ENCODE results near the gene DNAJC4. TPM values are rescaled to one million over a fixed set of nuclear protein-coding genes. Genes with fewer than 3 reads are reported as not detected.

Gene DNAJC4
- polyA plus RNA-seq, 2 donors: 31.2 to 53.7 TPM

DNA sequence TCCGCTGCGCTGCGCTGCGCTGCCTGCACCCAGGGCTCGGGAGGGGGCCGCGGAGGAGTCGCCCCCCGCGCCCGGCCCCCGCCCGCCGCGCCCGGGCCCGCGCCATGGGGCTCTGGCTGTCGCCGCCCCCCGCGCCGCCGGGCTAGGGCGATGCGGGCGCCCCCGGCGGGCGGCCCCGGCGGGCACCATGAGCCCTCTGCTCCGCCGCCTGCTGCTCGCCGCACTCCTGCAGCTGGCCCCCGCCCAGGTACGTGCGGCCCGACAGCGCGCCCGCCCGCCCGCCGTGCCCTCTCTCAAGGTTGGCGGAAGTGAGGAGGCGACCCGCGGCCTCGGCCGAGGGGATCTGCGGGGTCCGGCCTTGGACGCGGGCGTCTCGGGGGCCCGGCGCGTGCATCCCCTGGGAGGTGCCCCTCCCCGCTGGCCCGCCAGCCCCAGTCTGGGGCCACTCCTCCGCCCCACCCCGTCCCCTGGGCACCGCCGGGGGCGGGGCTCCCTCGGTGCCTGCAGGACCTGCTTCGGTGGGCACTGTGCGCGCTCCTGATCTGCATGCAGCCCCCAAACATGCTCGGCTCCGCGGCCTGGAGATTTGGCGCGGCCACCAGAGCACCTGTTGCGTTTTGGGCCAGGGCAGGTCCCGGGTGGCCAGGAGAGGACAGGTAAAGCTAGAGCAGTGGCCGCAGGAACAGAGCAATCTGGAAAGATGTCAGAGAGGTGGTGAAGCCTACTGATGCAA is 4.5 kb downstream of the DNAJC4 start:
- Histone ChIP-seq H3K4me3 (ENCODE audit: low read depth in 1 of 2, low read length in 2 of 2) (peak overlapping the region; percentile 73 to 80), H3K27ac (ENCODE audit: low read depth in 2 of 2, low read length in 1 of 2) (peak overlapping the region; percentile 82 to 85), H3K36me3 (ENCODE audit: control insufficient read depth in 2 of 2, insufficient read depth in 2 of 2, low read length in 1 of 2) (peaks cover 0 to 2% of the 10 kb centered on the region in 2 donors), H3K27me3 (ENCODE audit: control insufficient read depth in 1 of 2, insufficient read depth in 2 of 2, low read length in 2 of 2) (no peaks in the 10 kb centered on the region), H3K4me1 (ENCODE audit: control insufficient read depth in 2 of 2, insufficient read depth in 2 of 2, low read length in 1 of 2) (peaks cover 3 to 37% of the 10 kb centered on the region in 2 donors), H3K9me3 (ENCODE audit: control insufficient read depth in 2 of 2, insufficient read depth in 1 of 2, low read depth in 1 of 2, low read length in 1 of 2) (no peaks in the 10 kb centered on the region)
- WGBS, 2 donors: 2% methylated on average over 38 to 80 of the region's 80 CpGs

DNA sequence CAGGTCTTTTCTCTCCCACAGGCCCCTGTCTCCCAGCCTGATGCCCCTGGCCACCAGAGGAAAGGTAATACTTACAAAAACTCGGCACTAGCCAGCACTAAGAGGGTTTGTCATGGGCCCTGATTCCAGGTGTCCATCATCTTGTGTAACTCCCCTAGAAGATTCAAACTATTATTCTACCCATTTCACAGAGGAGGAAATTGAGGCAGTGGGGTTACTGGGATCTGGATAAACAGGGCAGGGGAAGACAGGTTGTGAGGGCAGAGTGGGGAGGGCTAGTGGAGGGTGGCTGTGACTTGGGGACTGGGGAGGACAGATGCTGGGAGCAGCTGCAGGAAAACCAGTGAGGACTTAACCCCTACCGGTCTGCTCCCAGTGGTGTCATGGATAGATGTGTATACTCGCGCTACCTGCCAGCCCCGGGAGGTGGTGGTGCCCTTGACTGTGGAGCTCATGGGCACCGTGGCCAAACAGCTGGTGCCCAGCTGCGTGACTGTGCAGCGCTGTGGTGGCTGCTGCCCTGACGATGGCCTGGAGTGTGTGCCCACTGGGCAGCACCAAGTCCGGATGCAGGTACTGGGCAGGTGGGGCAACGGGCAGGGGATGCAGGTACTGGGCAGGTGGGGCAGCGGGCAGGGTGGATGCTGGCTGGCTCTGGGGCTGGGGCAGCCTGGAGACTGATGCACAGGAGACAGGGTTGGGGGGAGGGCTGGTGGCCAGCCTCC is 5.3 kb downstream of the DNAJC4 start:
- Histone ChIP-seq H3K4me3 (ENCODE audit: low read depth in 1 of 2, low read length in 2 of 2) (peak overlapping the region; percentile 73 to 80), H3K4me1 (ENCODE audit: control insufficient read depth in 2 of 2, insufficient read depth in 2 of 2, low read length in 1 of 2) (peaks cover 4 to 42% of the 10 kb centered on the region in 2 donors), H3K27ac (ENCODE audit: low read depth in 2 of 2, low read length in 1 of 2) (peak overlapping the region; percentile 82 to 85), H3K9me3 (ENCODE audit: control insufficient read depth in 2 of 2, insufficient read depth in 1 of 2, low read depth in 1 of 2, low read length in 1 of 2) (no peaks in the 10 kb centered on the region), H3K27me3 (ENCODE audit: control insufficient read depth in 1 of 2, insufficient read depth in 2 of 2, low read length in 2 of 2) (no peaks in the 10 kb centered on the region), H3K36me3 (ENCODE audit: control insufficient read depth in 2 of 2, insufficient read depth in 2 of 2, low read length in 1 of 2) (peaks cover 0 to 2% of the 10 kb centered on the region in 2 donors)
- WGBS, 2 donors: 74 to 82% methylated on average over 12 of the region's 12 CpGs

DNA sequence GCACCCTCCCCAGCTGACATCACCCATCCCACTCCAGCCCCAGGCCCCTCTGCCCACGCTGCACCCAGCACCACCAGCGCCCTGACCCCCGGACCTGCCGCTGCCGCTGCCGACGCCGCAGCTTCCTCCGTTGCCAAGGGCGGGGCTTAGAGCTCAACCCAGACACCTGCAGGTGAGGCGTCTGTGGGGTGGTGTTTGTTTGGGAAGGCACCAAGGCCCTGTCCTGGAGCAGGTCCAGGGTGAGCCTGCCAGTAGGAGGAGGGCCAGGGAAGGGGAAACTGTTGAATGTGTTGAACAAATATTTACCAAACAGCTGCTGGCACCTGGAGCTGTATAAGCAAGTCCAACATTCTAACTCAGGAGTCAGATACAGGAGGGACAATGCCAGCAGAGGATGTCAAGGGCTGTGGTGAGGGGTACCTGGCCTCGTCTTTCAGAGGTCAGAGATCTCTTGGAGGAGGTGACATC is 7.2 kb downstream of the DNAJC4 start:
- Histone ChIP-seq H3K27ac (ENCODE audit: low read depth in 2 of 2, low read length in 1 of 2) (peak overlapping the region; percentile 76 to 84), H3K9me3 (ENCODE audit: control insufficient read depth in 2 of 2, insufficient read depth in 1 of 2, low read depth in 1 of 2, low read length in 1 of 2) (no peaks in the 10 kb centered on the region), H3K4me1 (ENCODE audit: control insufficient read depth in 2 of 2, insufficient read depth in 2 of 2, low read length in 1 of 2) (peaks cover 4 to 33% of the 10 kb centered on the region in 2 donors), H3K27me3 (ENCODE audit: control insufficient read depth in 1 of 2, insufficient read depth in 2 of 2, low read length in 2 of 2) (no peaks in the 10 kb centered on the region), H3K36me3 (ENCODE audit: control insufficient read depth in 2 of 2, insufficient read depth in 2 of 2, low read length in 1 of 2) (peaks cover 0 to 2% of the 10 kb centered on the region in 2 donors), H3K4me3 (ENCODE audit: low read depth in 1 of 2, low read length in 2 of 2) (peak overlapping the region in 1 of 2 donors; percentile 10)
- 48 to 52% methylated on average over 12 of the region's 12 CpGs for WGBS, 2 donors

DNA sequence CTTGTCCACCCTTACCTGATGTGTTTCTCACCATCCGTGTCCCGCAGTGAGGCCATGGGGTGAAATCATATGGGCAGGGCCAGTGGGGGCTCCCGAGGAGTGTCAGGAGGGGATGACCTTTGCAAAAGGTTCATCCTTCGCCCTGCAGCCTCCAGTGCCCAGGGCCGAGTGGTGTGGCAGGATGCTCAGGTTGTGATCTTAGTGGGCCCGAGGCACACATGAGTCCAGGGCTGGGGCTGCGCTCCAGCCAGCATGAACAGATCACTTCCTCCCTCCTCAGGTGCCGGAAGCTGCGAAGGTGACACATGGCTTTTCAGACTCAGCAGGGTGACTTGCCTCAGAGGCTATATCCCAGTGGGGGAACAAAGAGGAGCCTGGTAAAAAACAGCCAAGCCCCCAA is 7.7 kb downstream of the DNAJC4 start:
- Histone ChIP-seq H3K4me3 (ENCODE audit: low read depth in 1 of 2, low read length in 2 of 2) (no peak overlapping the region), H3K27ac (ENCODE audit: low read depth in 2 of 2, low read length in 1 of 2) (peak overlapping the region; percentile 76 to 84), H3K9me3 (ENCODE audit: control insufficient read depth in 2 of 2, insufficient read depth in 1 of 2, low read depth in 1 of 2, low read length in 1 of 2) (no peaks in the 10 kb centered on the region), H3K4me1 (ENCODE audit: control insufficient read depth in 2 of 2, insufficient read depth in 2 of 2, low read length in 1 of 2) (peaks cover 4 to 37% of the 10 kb centered on the region in 2 donors), H3K27me3 (ENCODE audit: control insufficient read depth in 1 of 2, insufficient read depth in 2 of 2, low read length in 2 of 2) (no peaks in the 10 kb centered on the region), H3K36me3 (ENCODE audit: control insufficient read depth in 2 of 2, insufficient read depth in 2 of 2, low read length in 1 of 2) (peaks cover 0 to 5% of the 10 kb centered on the region in 2 donors)
- 67 to 72% methylated on average over 9 of the region's 9 CpGs for WGBS, 2 donors

DNA sequence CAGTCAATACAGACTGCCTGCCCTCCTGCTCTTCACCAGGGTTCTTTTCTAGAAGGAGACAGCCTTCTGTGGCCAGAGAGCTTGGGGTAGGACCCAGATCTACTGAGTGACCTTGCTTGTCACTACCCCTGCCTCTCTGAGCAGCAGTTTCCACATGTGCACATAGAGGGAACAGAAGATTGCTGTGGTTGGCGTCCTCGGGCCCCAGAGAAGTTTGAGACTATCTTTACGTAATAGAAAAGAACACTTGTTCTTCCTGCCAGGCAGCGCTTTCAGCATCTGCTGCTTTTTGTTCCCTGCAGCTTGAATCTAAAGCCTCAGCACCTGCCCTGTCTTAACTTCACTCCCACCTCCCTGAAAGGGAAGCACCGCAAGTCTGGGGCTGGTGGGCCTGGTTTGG is 8.7 kb downstream of the DNAJC4 start:
- Histone ChIP-seq H3K27me3 (ENCODE audit: control insufficient read depth in 1 of 2, insufficient read depth in 2 of 2, low read length in 2 of 2) (no peaks in the 10 kb centered on the region), H3K9me3 (ENCODE audit: control insufficient read depth in 2 of 2, insufficient read depth in 1 of 2, low read depth in 1 of 2, low read length in 1 of 2) (no peaks in the 10 kb centered on the region), H3K36me3 (ENCODE audit: control insufficient read depth in 2 of 2, insufficient read depth in 2 of 2, low read length in 1 of 2) (peaks cover 0 to 10% of the 10 kb centered on the region in 2 donors), H3K27ac (ENCODE audit: low read depth in 2 of 2, low read length in 1 of 2) (peak overlapping the region; percentile 30 to 84), H3K4me3 (ENCODE audit: low read depth in 1 of 2, low read length in 2 of 2) (no peak overlapping the region), H3K4me1 (ENCODE audit: control insufficient read depth in 2 of 2, insufficient read depth in 2 of 2, low read length in 1 of 2) (peaks cover 8 to 31% of the 10 kb centered on the region in 2 donors)
- whole genome bisulfite sequencing, 2 donors: 75 to 85% methylated on average over 5 of the region's 5 CpGs

DNA sequence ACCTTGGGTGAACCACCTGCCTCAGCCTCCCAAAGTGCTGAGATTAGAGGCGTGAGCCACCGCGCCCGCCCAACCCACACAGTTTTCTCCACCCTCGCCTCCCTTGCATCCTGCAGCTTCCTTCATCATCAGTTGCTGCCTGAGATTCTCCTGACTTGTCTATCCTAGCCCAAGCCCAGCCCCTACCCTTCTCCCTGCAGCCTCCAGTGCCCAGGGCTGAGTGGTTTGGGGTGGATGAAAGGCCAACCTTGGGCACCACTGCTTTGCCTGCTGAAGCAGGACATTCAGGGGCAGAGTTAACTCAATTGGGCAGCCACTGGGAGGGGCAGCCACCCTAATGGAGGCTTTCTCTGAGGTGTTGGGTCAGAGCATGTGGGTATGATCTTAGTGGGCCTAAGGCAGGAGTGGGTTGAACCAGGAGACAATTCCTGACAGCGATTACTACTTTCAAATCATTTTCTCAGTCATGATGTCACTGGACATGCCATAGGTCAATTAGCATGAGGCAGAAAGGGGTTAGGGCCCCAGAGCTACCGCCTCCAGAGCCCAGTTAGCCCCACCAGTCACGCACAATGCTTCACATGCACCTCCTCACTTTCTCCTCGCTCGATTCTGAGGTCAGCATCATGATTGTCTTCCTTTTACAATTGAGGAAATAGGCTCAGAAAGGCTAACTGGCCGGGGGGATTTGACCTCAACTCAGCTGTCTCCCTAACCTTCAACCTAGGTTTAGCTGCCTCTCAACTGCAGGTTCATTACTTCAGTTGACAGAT is 9.5 kb downstream of the DNAJC4 start:
- H3K9me3 ChIP-seq (ENCODE audit: control insufficient read depth in 2 of 2, insufficient read depth in 1 of 2, low read depth in 1 of 2, low read length in 1 of 2): no peaks in the 10 kb centered on the region
- H3K36me3 ChIP-seq (ENCODE audit: control insufficient read depth in 2 of 2, insufficient read depth in 2 of 2, low read length in 1 of 2): peaks cover 0 to 13% of the 10 kb centered on the region in 2 donors
- peaks cover 8 to 33% of the 10 kb centered on the region in 2 donors for H3K4me1 ChIP-seq (ENCODE audit: control insufficient read depth in 2 of 2, insufficient read depth in 2 of 2, low read length in 1 of 2)
- no peaks in the 10 kb centered on the region for H3K27me3 ChIP-seq (ENCODE audit: control insufficient read depth in 1 of 2, insufficient read depth in 2 of 2, low read length in 2 of 2)
- peak overlapping the region; percentile 98 to 100 for H3K27ac ChIP-seq (ENCODE audit: low read depth in 2 of 2, low read length in 1 of 2)
- peak overlapping the region in 1 of 2 donors; percentile 45 for H3K4me3 ChIP-seq (ENCODE audit: low read depth in 1 of 2, low read length in 2 of 2)
- 75 to 76% methylated on average over 11 of the region's 11 CpGs for WGBS, 2 donors

DNA sequence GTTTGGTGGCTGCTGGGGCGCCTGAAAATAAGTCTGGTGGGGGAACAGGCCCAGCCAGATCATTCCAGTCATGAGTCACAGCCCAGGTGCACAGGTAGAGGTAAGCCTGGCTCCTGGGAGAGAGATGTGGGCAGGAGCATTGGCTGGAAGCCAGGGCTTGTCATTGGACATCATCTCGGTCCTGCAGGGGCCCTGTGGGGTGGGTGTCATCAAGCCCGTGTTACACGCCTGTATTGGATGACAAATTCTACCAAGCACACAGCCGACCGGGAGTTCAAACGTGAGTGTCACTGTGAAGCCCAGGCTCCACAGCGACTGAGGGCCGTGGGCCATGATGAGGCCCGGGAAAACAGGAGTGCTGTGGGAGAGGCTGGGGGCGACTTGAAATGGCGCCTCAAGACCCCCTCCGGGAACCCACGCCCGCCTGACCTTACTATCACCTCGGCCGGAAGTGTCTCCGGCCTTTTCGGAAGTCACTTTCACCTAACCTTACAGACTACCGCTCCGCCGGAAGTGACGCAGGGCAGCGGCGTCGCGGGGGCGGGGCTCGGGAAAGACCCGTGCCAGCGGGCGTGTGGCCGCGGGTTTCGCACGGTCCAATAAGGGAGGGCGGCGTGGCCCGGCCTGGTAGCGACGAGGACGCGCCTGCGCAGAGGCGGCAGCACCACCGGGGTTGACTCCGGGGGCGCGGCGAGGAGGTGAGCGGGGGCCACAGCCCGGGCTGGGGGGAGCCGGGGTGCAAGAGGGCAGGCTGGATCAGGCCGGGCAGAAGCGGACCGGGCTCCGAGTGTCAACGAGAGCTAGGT is 10.3 kb downstream of the DNAJC4 start, which contains the start of gene FKBP2:
FKBP2 (plus strand) TSS at position 661 of the 806 bp plus-strand sequence. CDS start 1,293 bp downstream, outside the sequence.
- Histone ChIP-seq H3K27ac (ENCODE audit: low read depth in 2 of 2, low read length in 1 of 2) (peak within 1 kb of the TSS; percentile 98 to 100), H3K4me3 (ENCODE audit: low read depth in 1 of 2, low read length in 2 of 2) (peak within 1 kb of the TSS; percentile 63 to 77), H3K27me3 (ENCODE audit: control insufficient read depth in 1 of 2, insufficient read depth in 2 of 2, low read length in 2 of 2) (no peaks in the 10 kb centered on the region), H3K9me3 (ENCODE audit: control insufficient read depth in 2 of 2, insufficient read depth in 1 of 2, low read depth in 1 of 2, low read length in 1 of 2) (no peaks in the 10 kb centered on the region), H3K36me3 (ENCODE audit: control insufficient read depth in 2 of 2, insufficient read depth in 2 of 2, low read length in 1 of 2) (peaks cover 0 to 15% of the 10 kb centered on the region in 2 donors), H3K4me1 (ENCODE audit: control insufficient read depth in 2 of 2, insufficient read depth in 2 of 2, low read length in 1 of 2) (peaks cover 8 to 30% of the 10 kb centered on the region in 2 donors)
- WGBS, 2 donors: 1% methylated on average over 58 of the region's 58 CpGs

DNA sequence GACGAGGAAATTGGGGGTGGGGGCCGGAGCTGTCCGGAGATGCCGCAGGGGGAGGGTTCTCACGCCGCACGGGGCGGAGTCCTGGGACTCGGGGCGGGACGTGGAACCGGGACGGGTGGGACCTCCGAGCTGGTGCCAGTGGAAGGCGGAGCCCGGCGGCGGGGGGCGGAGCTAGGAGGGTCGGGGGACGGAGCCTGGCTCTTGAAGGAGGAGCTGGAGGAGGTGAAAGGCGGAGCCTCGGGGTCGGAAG is 10.8 kb downstream of the DNAJC4 start:
- WGBS, 2 donors: 1 to 2% methylated on average over 19 to 24 of the region's 24 CpGs
- Histone ChIP-seq H3K4me3 (ENCODE audit: low read depth in 1 of 2, low read length in 2 of 2) (peak overlapping the region; percentile 35 to 67), H3K9me3 (ENCODE audit: control insufficient read depth in 2 of 2, insufficient read depth in 1 of 2, low read depth in 1 of 2, low read length in 1 of 2) (no peaks in the 10 kb centered on the region), H3K27me3 (ENCODE audit: control insufficient read depth in 1 of 2, insufficient read depth in 2 of 2, low read length in 2 of 2) (no peaks in the 10 kb centered on the region), H3K27ac (ENCODE audit: low read depth in 2 of 2, low read length in 1 of 2) (peak overlapping the region; percentile 98 to 100), H3K36me3 (ENCODE audit: control insufficient read depth in 2 of 2, insufficient read depth in 2 of 2, low read length in 1 of 2) (peaks cover 0 to 15% of the 10 kb centered on the region in 2 donors), H3K4me1 (ENCODE audit: control insufficient read depth in 2 of 2, insufficient read depth in 2 of 2, low read length in 1 of 2) (peaks cover 8 to 28% of the 10 kb centered on the region in 2 donors)
